Mucosa of descending colon (tissue), 3 donors: ENCODE results near the gene MAD2L2. TPM values are rescaled to one million over a fixed set of nuclear protein-coding genes. Genes with fewer than 3 reads are reported as not detected.

Experiments used
- ATAC-seq: fragments of 200-7000 bp; cut with Tn5 transposase; one replicate; pipeline ENCODE4 v1.9.1; 2020; ENCODE audit warnings: mild to moderate bottlenecking, moderate library complexity
- DNase-seq, 3 donors: peaks; one replicate each; pipeline ENCODE4 v3.0.0-alpha.2; 2020
- H3K36me3 ChIP-seq: fragments of 200-600 bp; one replicate; pipeline ENCODE4 v1.8.0; 2021; ENCODE audit warnings: low read depth, mild to moderate bottlenecking
- H3K4me1 ChIP-seq: fragments of 200-600 bp; one replicate; pipeline ENCODE4 v1.8.0; 2021; ENCODE audit warnings: low read depth, mild to moderate bottlenecking
- H3K4me3 ChIP-seq: fragments of 200-600 bp; one replicate; pipeline ENCODE4 v1.8.0; 2021; ENCODE audit warnings: mild to moderate bottlenecking
- H3K9me3 ChIP-seq: fragments of 200-600 bp; one replicate; pipeline ENCODE4 v1.8.0; 2021; ENCODE audit warnings: mild to moderate bottlenecking
- intact Hi-C, 2 donors: fragments of 100-400 bp; cut with DNase I in 1 of 2; cut with micrococcal nuclease in 1 of 2; formaldehyde crosslinking; loops; one replicate each; pipeline versions ENCODE4 v1.11.0 to v1.11.1; 2022; cut with DNase I, micrococcal nuclease
- total RNA-seq, 3 donors: library from RNA; stranded (reverse); fragmentation: NEBNext Ultra II Directional in 2 of 3; extraction: Animal tissue kit (Norgen Biotek cat#: 25700) in 2 of 3; gene quantifications; one replicate each; pipeline versions ENCODE4 v1.2.1 to v1.2.4, GENCODE V29; 2021 to 2023
- TF ChIP-seq, protein P1 (sequence below): fragments of 200-600 bp; IDR thresholded peaks from one replicate; pipeline ENCODE4 v1.8.0; 2022; ENCODE audit warnings: antibody characterized with exemption, mild to moderate bottlenecking
- donor health status: DM: no; HTN: no; CAD: no; lungs with moderate emphysema.
- donor health status: DM: no; HTN: no; CAD: no.
- donor health status: DM: no; HTN: yes; CAD: no.

Gene MAD2L2
- total RNA-seq, 3 donors from 2014 or later, result 5.1 to 21.2 (median 16.3) TPM

DNA sequence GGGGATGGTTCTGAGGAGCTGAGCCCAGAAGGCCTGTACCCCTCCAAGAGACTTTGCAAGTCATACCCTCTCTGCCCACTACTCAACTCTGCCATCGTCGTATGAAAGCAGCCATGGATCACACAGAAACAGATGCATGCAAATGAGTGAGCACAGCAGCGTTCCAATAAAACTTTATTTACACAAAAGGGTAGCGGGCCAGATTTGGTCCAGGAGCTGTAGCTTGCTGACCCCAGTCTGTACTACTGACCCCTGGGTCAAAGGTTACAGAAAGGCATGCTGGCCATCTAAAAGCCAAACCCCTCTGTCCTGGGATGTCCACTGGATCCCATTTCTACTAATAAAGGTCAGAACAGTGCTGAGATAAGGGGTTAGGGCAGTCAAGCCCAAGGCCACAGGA, 46.2 kb upstream of the MAD2L2 start:
- Histone ChIP-seq H3K4me1 (peaks cover 12% of the 10 kb centered on the region), H3K36me3 (no peaks in the 10 kb centered on the region), H3K4me3 (no peak overlapping the region), H3K9me3 (no peaks in the 10 kb centered on the region)
- ATAC-seq, result no peak
- TF ChIP-seq, protein P1, sequence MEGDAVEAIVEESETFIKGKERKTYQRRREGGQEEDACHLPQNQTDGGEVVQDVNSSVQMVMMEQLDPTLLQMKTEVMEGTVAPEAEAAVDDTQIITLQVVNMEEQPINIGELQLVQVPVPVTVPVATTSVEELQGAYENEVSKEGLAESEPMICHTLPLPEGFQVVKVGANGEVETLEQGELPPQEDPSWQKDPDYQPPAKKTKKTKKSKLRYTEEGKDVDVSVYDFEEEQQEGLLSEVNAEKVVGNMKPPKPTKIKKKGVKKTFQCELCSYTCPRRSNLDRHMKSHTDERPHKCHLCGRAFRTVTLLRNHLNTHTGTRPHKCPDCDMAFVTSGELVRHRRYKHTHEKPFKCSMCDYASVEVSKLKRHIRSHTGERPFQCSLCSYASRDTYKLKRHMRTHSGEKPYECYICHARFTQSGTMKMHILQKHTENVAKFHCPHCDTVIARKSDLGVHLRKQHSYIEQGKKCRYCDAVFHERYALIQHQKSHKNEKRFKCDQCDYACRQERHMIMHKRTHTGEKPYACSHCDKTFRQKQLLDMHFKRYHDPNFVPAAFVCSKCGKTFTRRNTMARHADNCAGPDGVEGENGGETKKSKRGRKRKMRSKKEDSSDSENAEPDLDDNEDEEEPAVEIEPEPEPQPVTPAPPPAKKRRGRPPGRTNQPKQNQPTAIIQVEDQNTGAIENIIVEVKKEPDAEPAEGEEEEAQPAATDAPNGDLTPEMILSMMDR, result no peak
- intact Hi-C loops, result loop anchor here in 1 of 2 donors (10.0 kb wide), 1 partner anchor 72 kb away; the partner anchor contains the start of genes FBXO2 and FBXO44
- no peak for DNase-seq

DNA sequence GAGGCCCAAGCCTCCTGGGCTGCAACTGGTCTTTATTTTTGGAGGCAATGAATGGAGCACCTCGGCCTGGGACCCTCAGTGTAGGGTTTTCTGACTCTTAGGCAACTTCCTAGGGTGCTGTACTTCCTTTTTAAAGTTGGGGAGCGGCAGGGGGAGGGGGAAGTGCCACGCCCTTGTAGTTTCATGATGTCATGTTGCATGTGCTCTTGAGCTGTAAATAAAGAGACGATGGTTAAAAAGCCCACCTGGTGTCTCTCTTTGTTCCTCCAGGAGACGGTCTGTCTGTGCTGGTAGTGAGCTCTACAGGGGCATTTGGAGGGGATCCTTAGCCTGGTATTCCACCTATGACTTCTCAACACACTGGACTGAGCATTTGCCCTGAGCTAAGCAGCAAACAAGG, 44.7 kb upstream of the MAD2L2 start:
- H3K4me1 ChIP-seq, result peaks cover 5% of the 10 kb centered on the region
- H3K9me3 ChIP-seq, result no peaks in the 10 kb centered on the region
- H3K4me3 ChIP-seq, result no peak overlapping the region
- no peak for DNase-seq
- ATAC-seq, result no peak
- intact Hi-C loops, result loop anchor here in 1 of 2 donors (10.0 kb wide), 1 partner anchor 71 kb away; the partner anchor contains the start of genes FBXO2 and FBXO44
- TF ChIP-seq, protein P1, result no peak
- no peaks in the 10 kb centered on the region for H3K36me3 ChIP-seq

DNA sequence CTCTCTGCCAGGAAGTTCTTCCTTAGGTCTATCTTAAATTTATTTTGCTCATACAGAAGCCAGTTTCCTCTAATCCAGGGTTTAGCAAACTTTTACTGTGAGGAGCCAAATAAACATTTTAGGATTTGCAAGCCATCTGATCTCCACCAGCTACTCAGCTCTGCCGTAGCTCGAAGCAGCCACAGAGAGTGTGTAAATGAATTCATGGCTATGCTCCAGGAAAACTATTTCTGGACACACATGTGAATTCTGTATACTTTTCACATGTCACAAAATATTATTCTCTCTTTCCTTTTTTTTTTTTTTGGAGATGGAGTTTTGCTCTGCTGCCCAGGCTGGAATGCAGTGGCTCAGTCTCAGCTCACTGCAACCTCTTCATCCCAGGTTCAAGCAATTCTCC, 41.6 kb upstream of the MAD2L2 start:
- no peak for DNase-seq
- TF ChIP-seq, protein P1, result no peak

DNA sequence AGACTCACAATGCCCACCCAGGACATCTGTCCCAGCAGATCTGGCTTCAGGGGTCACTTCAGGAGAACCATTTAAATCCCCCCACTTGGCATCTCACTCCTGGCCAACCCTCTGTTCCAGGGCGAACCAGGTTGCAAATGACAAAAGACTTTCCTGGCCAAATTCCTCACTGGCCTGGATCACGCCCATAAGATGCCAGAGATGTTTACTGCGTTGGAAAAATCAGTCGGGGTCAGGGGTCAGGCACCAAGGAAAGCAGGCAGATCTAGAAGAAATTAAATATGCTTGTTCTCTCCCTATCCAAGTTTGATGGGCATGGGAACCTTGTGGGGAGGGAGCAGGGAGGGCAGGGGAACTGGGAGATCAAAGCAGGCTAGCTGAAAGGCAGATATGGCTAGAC, 40.4 kb upstream of the MAD2L2 start:
- TF ChIP-seq, protein P1, result no peak
- no peak overlapping the region for H3K4me3 ChIP-seq
- H3K4me1 ChIP-seq, result no peaks in the 10 kb centered on the region
- DNase-seq (no peak), ATAC-seq (no peak)
- no peaks in the 10 kb centered on the region for H3K36me3 ChIP-seq
- intact Hi-C loops, result loop anchor here in 1 of 2 donors (10.0 kb wide), 1 partner anchor 67 kb away; the partner anchor contains the start of genes FBXO2 and FBXO44
- H3K9me3 ChIP-seq, result no peaks in the 10 kb centered on the region

More for the DNA sequence above, 41.6 kb upstream of the MAD2L2 start:
- no peaks in the 10 kb centered on the region for H3K36me3 ChIP-seq
- no peaks in the 10 kb centered on the region for H3K4me1 ChIP-seq
- H3K9me3 ChIP-seq, result no peaks in the 10 kb centered on the region
- intact Hi-C loops, result loop anchor here in 1 of 2 donors (10.0 kb wide), 1 partner anchor 68 kb away; the partner anchor contains the start of genes FBXO2 and FBXO44
- no peak for ATAC-seq
- H3K4me3 ChIP-seq, result no peak overlapping the region

DNA sequence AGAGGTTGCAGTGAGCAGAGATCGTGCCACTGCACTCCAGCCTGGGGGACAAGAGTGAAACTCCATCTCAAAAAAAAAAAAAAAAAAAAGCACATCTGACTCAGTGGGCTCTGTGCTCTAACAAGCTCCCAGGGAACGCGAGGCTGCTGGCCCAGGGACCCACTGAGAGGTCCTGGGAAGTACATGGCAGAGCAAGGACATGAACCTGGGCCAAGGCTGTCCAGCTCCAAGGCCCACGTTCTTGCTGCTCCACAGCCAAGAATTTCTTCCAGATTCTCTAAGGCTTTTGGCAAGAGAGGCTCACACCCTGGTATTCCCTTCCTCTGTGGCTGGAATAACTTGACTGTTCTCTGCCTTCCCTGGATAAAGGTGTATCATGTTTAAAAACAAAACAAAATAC, 39.6 kb upstream of the MAD2L2 start:
- no peak for ATAC-seq
- Histone ChIP-seq H3K4me3 (no peak overlapping the region), H3K4me1 (no peaks in the 10 kb centered on the region), H3K9me3 (no peaks in the 10 kb centered on the region), H3K36me3 (no peaks in the 10 kb centered on the region)
- intact Hi-C loops, result loop anchor here in 1 of 2 donors (10.0 kb wide), 1 partner anchor 66 kb away; the partner anchor contains the start of genes FBXO2 and FBXO44
- TF ChIP-seq, protein P1, result no peak
- DNase-seq, result no peak
